GM19025 (cell line): ENCODE measurements around the gene LENG8.
"Not testable (repeated sequence)": the region's sequence is repeated elsewhere in the genome, so short reads cannot be mapped to it uniquely, and the experiment has no call there.

Experiments
- ATAC-seq: cut with Tn5 transposase; IDR thresholded peaks from one replicate; pipeline ENCODE4 v1.9.1; 2021; ENCODE audit warnings: mild to moderate bottlenecking, low read depth, moderate library complexity; ENCODE audit not compliant: unreplicated experiment

The LENG8 gene

GRCh38 chr19:54475706-54476105, 26.7 kb downstream of the LENG8 start:
- no peak for ATAC-seq

- ATAC-seq, result no peak
Measured at GRCh38 chr19:54477650-54478049, 28.7 kb downstream of the LENG8 start.

- ATAC-seq, result no peak
Measured at GRCh38 chr19:54478677-54479266, 29.8 kb downstream of the LENG8 start.

GRCh38 chr19:54480051-54480450, 31.1 kb downstream of the LENG8 start:
- ATAC-seq, result no peak

GRCh38 chr19:54481326-54481930, 32.4 kb downstream of the LENG8 start:
- no peak for ATAC-seq

GRCh38 chr19:54482889-54483288, 33.9 kb downstream of the LENG8 start:
- no peak for ATAC-seq

GRCh38 chr19:54484451-54484850, 35.5 kb downstream of the LENG8 start:
- ATAC-seq, result no peak

- no peak for ATAC-seq
Measured at GRCh38 chr19:54485851-54486250, 36.9 kb downstream of the LENG8 start.

- ATAC-seq, result no peak
Measured at GRCh38 chr19:54489341-54489740, 40.3 kb downstream of the LENG8 start.

- no peak for ATAC-seq
Measured at GRCh38 chr19:54489766-54490165, 40.8 kb downstream of the LENG8 start.

- ATAC-seq, result no peak
Measured at GRCh38 chr19:54492568-54492967, 43.6 kb downstream of the LENG8 start.

GRCh38 chr19:54493056-54493455, 44.1 kb downstream of the LENG8 start:
- ATAC-seq, result not testable (repeated sequence)

GRCh38 chr19:54493967-54494585, 45.1 kb downstream of the LENG8 start:
- no peak for ATAC-seq

GRCh38 chr19:54495284-54495683, 46.3 kb downstream of the LENG8 start:
- not testable (repeated sequence) for ATAC-seq

- ATAC-seq, result not testable (repeated sequence)
Measured at GRCh38 chr19:54497747-54498450, 48.9 kb downstream of the LENG8 start.

GRCh38 chr19:54498451-54498772, 49.4 kb downstream of the LENG8 start:
- not testable (repeated sequence) for ATAC-seq

GRCh38 chr19:54502518-54503048, 53.6 kb downstream of the LENG8 start, which contains the start of gene LAIR2:
TSS of gene LAIR2 (plus strand) at chr19:54502831. CDS start at chr19:54502919, 88 bp downstream.
- ATAC-seq, result no peak

GRCh38 chr19:54505542-54505941, 56.5 kb downstream of the LENG8 start:
- not testable (repeated sequence) for ATAC-seq

- ATAC-seq, result no peak
Measured at GRCh38 chr19:54506079-54506478, 57.1 kb downstream of the LENG8 start.

- not testable (repeated sequence) for ATAC-seq
Measured at GRCh38 chr19:54507038-54507717, 58.2 kb downstream of the LENG8 start.

- no peak for ATAC-seq
Measured at GRCh38 chr19:54507824-54508223, 58.8 kb downstream of the LENG8 start.
